GM20431 (cell line): ENCODE results near the gene NBDY.
"Not testable (repeated sequence)": the region's sequence is repeated elsewhere in the genome, so short reads cannot be mapped to it uniquely, and the experiment has no call there.

Source experiments
- in situ Hi-C: fragments of 300-500 bp; cut with MseI, MboI; formaldehyde crosslinking; loops from one replicate; pipeline ENCODE4 v1.15.0; 2020; ENCODE audit warnings: low sequenced_read_pairs; ENCODE audit not compliant: unreplicated experiment

NBDY gene, protein sequence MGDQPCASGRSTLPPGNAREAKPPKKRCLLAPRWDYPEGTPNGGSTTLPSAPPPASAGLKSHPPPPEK

DNA sequence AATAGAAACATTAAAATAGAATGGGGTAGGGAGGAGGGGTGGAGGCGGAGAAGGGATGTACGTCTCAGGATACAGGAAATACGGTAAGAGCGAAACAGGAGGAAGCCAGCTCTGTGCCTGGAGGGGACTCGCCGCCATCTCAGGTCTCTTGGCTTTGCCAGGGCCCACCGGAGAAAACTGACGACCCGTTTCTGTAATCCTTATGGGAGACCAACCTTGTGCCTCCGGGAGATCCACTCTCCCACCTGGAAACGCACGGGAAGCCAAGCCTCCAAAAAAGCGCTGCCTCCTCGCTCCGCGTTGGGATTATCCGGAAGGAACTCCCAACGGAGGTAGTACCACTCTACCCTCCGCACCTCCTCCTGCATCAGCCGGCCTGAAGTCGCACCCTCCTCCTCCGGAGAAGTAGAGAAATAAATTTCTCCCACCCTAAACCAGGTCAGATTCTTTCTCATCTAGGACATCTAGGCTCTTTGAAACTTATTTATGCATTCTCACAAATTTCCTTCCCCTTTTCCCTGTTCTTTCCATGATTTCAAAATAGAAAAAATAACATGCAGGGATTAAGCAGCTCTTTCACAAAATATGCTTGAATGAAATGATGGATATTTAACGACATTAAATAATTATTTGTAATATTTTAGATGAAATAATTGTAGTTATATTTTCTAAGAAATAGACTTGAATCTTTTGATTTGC is at the start of gene NBDY:
Gene NBDY (plus strand): TSS at position 92 of the 699 bp plus-strand sequence. CDS start 111 bp downstream, at position 203.
- in situ Hi-C loops = no loop called here

DNA sequence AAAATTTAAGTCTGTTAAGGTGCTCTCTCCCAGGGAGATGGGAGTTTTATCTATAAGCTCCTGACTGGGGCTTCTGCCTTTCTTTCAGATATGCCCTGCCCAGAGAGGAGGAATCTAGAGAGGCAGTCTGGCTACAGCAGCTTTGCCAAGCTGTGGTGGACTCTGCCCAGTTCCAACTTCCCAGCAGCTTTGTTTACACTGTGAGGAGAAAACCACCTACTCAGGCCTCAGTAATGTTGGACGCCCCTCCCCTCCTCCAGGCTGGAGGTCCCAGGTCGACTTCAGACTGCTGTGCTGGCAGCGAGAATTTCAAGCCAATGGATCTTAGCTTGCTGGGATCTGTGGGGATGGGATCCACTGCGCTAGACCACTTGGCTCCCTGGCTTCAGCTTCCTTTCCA is 24.5 kb upstream of the NBDY start:
- in situ Hi-C loops = loop anchor here (25.0 kb wide), 1 partner anchor 417 kb away; no protein-coding TSS in a partner anchor

DNA sequence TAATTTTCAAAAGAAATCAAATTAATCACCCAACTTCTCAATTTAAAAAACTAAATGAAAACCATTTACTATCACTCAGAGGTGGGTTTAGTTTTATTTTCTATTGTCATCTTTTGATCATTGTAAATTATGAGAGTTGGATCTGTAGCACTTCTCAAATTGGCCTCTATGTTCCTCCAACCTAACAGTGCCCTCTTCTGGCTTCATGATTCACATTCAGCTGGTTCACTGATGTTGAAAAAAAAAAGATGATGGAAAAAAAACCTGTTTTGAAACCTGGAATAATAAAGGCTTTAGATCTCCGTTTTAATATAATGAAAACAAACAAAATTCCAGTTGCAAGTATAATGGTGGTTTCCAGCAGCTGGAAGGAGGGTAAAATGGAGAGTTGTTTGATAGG is 2.4 kb upstream of the NBDY start:
- in situ Hi-C loops = no loop called here

DNA sequence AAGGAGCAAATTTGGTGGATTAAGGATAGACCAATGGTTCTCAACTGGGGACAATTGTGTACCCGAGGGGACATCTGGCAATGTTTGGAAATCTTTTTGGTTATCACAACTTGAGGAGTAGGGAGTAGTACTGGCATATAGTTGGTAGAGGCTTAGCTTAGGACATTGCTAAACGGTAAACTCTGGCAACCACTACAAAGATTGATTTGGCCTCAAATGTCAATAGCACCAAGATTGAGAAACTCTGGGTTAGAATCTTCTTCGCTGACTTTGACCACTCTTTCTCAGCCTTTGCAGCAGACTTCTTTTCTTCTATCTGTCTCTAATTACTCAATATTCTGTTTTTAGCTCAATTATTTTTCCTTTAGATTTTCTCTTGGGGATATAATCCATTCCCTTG is 1.5 kb upstream of the NBDY start:
- in situ Hi-C loops = no loop called here

DNA sequence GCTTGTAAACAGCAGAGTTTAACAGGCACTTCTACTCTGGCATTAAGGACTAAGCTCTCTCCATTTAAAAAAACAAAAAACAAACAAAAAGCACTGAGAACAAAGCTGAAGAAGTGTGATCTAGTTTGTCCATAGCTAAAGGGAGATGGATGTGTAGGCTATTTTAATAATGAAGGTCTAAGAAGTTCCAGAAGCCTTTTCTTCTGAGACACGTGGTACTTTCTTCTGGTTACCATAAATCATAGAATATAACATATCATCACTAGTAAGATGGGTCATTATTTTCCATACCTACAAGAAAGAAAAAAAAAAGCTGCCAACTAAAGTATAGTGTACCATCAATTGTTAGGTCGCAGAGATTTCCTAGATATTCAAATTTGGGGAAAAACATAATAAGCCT is 722 bp upstream of the NBDY start:
- in situ Hi-C loops = no loop called here

DNA sequence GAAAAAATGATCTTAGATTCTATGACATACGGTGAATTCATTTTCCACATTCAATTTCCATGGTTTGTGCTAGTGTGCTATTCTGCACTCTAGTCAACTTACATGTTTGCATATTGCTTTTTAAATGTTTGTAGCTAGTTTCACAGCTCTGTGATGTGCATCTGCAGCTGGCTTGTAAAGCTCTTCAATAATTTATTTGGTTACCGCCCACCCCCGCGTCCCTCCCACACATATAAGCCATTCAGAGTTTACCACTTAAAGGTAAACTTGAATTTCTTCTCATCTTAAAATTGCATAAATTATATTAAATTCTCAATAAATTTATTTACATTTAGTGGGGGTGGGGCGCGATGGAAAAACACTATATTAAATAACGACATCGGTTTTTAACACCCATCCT is 291 bp upstream of the NBDY start:
- in situ Hi-C loops = no loop called here

DNA sequence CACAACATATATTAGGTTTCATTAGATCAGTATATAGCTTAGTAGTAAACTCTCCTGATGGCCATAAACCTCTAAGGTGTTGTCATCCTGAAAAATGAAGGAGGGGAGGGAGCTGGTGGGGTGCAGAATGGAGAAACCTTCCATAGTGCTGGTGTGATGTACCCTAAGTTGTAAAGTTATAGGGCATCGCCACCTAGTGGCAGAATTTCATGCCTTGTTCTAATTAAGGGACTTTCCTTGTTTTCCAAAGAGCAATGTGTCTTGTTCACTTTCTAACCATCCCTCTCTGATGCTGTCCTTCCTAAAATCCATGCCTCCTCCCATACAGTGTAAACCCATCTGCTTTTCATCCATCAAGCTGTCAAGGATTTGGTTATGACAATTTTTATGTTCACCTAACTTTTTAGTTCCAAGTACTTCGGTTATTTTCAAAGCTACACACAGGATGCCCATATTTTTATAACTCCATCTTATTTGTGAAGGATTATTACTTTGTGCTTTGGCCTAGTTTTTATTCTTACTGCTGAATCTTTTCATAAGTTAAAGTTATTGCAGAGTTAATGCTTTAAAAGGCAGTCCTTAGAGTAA is 4.5 kb downstream of the NBDY start:
- in situ Hi-C loops = no loop called here

DNA sequence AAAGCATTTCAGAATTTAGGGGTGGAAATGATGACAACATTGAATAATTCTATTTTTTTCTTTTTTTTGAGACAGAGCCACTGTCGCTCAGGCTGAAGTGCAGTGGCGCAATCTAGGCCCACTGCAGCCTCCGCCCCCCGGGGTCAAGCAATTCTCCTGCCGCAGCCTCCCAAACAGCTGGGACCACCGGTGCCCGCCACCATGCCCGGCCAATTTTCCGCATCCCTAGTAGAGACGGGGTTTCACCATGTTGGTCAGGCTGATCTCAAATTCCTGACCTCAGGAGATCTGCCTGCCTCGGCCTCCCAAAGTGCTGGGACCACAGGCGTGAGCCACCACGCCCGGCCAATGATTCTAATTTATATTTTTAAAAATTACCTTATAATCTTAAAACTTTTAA is 7.2 kb downstream of the NBDY start:
- in situ Hi-C loops = no loop called here

DNA sequence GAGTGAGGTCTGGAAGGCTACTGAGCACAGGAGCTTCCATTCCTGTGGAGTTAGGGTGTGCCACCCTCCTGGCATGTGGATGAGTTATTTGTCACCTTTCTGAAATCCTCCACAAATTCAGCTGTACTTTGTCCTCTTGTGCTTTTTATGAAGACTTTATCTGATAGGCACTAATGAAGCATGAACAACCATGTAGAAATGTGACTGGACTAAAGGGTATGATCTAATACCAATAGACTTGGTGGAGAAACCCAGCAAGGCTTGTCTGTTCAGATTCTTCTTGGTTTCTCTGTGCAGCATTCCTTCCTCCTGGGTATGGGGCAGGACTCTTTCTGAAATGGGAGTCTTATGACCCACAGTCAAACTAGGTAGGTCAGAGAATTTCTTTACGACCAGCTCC is 9.6 kb downstream of the NBDY start:
- in situ Hi-C loops = no loop called here

DNA sequence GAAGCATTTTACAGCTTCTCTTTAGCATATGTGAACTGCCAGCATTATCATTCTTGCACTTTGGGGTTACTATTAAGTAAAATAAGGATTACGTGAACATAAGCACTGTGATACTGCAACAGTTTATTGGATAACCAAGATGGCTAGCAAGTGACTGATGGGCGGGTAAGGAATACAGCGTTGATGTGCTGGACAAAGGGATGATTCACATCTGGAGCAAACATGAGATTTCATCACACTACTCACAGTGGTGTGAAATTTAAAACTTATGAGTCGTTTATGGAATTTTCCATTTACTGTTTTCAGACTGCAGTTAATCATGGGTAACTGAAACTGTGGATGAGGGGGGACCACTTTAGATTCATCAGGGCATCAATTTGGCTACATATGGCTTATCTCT is 16.0 kb downstream of the NBDY start:
- in situ Hi-C loops = no loop called here

DNA sequence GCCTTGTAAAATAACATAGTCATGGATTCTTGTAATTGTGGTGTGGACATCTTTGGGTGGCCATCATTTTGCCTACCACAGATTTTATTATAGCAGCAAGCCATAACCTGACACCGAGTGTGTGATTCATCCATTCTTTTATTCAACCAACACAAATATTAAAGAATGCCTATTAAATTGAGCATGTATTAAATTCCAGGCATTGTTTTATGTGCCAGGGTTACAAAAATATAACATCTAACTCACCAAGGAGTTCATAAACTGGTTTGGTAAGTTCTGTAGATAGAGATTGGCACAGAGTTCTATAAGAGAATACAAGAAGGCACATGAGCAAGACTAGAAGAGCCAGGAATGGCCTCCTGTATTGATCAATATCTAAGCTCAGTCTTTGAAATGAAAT is 18.0 kb downstream of the NBDY start:
- in situ Hi-C loops = no loop called here

DNA sequence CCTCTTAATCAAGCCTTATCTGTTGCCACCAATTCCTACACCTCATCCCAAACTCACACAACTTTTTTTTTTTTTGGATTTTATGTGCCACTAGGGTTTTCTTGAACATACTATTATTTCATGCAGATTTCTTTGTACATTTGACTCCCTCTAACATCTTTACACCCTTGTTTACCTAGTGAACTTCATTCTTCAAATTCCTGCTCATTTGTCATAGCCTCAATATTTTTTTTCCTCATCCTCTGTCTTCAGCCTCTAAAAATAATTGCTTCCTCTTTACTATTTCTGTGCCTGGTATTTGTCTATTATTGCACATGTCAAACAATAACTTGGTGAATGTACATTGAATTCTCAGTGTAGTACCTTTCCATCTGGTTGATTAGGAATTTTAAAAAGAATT is 22.0 kb downstream of the NBDY start:
- in situ Hi-C loops = no loop called here

DNA sequence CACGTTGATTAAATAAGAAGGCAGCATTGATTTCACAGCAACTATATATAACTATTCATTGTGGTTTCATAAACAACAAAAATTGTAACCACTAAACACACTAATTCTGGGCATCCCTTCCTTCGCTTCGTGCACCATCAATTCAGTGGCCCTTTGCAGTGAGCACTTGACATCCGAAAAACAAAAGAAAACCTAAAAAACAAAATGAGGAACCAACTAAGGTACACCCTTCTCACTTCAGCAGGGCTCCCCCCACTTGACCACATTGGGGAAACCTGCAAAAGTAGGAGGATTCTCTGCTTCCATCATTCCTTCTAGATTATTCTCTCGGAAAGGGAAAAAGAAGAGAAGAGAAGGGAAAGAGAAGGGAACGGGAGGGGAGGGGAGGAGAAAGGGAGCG is 28.3 kb downstream of the NBDY start:
- in situ Hi-C loops = no loop called here

DNA sequence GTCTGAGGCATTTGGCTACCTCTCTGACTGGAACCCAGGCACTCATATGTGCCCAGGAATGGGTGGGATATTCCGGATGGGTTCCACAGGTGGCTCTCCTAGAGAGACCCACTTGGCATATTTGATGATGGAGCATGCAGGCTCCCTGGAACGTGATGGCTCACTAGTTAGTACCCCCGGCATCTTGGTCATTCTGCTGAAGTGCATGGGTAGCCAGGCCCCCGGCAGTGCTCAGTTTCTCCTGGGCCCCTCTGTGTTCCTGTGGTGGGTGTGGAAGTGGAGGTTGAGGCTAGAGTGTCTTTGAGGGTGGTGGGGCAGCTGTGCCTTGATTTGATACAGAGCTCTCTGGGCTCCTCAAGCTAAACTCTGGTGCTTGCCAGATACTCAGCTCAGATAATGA is 29.4 kb downstream of the NBDY start:
- in situ Hi-C loops = no loop called here

DNA sequence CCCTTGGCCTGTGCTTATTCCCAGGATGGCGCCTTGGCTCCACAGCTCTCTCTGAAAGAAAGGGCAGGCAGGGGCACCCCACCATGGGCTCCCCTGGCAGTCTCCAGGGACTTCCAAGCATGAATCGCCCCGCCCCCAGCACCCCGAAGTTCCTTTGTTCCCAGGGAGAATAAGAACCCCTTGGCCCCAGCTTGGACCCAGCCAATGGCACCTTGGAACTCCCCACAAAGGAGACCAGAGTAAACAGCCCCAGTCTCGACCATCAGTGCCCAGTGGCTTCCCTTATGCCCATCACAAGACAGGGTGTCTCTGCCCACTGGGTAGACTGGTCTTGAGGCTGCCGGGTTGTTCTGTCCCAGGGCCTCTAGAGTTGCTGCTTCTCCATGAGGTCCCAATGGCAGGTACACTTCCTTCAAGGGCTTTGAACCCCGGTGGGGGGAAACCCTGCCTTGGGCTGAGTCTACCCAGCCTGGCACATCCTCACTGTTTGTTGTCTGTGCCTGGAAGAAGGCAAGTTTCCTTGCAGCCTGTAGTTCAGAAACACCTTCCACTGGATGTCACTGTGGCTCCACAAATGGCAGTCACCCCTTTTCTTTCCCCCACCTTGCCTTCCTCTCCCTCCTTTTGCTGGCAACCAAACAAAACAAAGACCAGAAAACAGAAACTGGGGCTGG is 30.8 kb downstream of the NBDY start:
- in situ Hi-C loops = no loop called here

DNA sequence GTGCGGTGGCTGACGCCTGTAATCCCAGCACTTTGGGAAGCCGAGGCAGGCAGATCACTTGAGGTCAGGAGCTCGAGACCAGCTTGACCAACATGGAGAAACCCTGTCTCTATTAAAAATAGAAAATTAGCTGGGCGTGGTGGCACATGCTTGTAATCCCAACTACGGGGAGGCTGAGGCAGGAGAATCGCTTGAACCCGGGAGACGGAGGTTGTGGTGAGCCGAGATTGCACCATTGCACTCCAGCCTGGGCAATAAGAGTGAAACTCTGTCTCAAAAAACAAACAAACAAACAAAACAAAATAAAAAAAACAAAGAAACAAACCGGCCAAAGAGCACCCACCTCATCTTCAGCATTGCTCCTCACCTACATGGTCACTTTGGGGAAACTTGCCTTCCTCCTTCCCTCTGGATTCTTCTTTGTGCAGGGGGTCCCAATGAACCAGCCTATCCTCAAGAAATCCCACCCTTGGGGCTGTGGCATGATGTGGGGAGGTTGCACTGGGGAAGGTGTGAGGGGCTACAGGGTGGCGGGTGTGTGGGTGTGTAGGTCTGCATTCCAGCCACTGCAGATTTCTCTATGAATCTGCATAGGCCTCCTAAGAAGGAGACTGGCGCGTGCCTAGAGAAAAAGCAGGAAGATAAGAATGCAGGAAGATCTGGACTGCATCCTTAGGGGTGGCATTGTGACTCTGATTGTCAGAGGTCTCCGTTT is 31.5 kb downstream of the NBDY start:
- in situ Hi-C loops = not testable (repeated sequence)

DNA sequence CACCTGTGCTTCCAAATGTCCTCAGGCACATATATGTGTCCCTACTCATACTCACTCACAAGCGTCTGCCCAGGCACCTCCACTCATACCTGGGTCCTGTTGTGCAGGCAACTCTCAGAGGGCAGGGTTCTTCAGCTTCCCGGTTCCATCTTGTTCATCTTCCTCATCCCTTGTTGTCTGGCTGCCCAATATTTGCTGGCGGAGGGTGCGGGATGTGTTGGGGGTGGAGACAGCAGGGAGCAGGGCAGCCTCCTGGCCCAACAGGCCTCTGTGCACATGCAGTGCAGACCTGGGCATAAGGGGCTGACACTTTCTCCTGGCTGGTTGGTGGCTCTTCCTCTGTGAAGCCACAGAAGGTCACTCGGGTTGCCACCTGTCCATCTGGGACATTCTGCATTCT is 32.1 kb downstream of the NBDY start:
- in situ Hi-C loops = no loop called here

DNA sequence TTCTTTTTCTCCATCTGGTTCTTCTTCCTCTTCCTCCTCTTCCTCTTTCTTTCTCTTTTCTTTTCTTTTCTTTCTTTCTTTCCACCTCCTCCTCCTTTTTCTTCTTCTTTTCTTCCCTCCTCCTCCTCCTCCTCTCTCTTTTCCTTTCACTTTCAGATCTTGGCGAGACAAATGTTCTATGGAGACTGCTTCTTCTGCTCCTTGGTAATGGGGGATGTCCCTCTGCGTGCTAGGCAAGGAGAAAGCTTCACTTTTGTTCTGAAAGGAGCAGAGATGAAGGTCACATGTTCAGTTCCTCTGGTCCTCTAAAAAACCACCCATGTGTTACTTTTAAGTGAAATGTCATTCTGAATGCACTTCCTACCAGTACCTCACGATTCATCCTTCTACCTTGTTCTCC is 33.2 kb downstream of the NBDY start:
- in situ Hi-C loops = no loop called here

DNA sequence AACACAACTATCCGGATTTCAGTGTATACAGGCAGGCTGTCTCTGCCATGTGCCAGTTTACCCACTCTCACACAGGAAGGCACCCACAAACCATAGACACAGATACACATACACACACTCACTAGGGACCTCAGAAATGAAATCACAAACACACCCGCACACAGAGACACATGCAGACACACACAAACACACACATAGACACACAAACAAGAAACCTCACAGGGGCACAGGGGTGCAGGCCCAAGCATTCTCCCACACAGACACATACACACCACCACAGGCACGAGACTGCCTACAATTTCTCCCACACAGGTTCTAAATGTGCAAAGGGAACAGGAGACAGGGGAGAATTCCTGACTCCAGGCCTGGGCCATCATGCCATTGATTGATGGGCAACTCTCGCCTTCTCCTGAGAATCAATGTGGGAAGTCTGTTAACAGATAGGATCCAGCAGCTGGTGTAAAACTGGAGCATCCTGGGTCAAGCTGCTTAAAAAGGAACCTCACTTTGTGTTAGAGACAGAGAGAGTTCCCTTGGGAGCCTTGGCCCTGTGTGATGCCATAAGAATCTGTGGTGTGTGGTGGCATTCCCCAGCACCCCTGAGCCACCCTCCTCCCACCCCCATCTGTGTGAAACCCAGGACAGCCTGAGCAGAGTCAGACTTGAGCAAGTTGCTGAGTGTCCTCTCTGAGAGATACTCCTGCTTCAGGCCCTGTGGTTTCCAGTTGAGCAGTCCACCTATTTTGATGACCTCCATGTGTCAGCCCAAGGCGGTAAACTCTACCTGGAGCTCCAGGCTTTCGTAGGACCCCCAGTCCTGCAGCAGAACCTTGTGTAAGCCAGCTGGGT is 33.9 kb downstream of the NBDY start:
- in situ Hi-C loops = no loop called here

DNA sequence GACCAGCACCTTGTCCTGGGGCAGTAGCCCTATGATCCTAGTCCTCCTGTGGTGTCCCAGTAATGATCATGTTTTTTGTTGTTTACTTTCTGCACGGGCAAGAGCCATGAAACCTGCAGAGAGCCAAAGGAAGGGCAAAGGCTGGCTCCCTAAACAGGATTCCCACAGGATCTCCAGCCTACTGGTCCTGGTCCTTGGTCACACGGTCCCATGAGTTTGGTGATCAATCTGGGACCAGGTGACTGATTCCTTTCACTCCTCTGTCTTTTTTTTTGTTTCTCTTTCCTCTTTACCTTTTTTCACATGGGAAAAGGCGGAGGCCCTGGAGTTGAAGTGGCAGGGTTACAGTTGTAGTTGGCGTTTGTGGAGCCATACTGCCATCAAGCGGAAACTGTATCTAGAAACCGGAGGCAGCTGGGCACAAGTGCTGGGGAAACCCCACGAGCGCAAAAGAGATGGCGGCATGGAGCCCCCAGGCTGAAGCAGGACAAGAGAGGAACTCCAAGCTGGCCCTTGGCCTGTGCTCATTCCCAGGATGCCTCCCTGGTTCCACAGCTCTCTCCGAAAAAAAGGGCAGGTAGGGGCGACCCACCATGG is 34.6 kb downstream of the NBDY start:
- in situ Hi-C loops = no loop called here
